ENCODE measurements around the gene IQCF6. TPM values are rescaled to one million over a fixed set of nuclear protein-coding genes. Genes with fewer than 3 reads are reported as not detected.

IQCF6 gene
- total RNA-seq, 1 donor from 2014 or later, result not detected

GRCh38 chr3:51735950-51736349 lies 43.1 kb downstream of the IQCF6 start:
- Mint-ChIP-seq H3K4me3 (no peak overlapping the region), H3K36me3 (ENCODE audit: low read depth) (no peaks in the 10 kb centered on the region), H3K4me1 (no peaks in the 10 kb centered on the region), H3K9me3 (no peaks in the 10 kb centered on the region), H3K27me3 (peaks cover 45% of the 10 kb centered on the region), H3K27ac (no peak overlapping the region)
- POLR2A ChIA-PET, result interaction anchor here (0.6 kb wide), 1 partner anchor 255 kb away, joined by 4 read pairs; no protein-coding TSS in a partner anchor
- intact Hi-C loops (cut with micrococcal nuclease), result no loop called here
- no peak for DNase-seq
- no peak for TF ChIP-seq CTCF (IDR thresholded peaks at IDR 0.05)
- CTCF ChIA-PET, result no interaction called here
- ATAC-seq (ENCODE audit: low read depth), result no peak

GRCh38 chr3:51735039-51735438 lies 44.0 kb downstream of the IQCF6 start:
- H3K9me3 Mint-ChIP-seq, result no peaks in the 10 kb centered on the region
- DNase-seq (no peak), ATAC-seq (ENCODE audit: low read depth) (no peak)
- CTCF ChIA-PET, result no interaction called here
- H3K4me1 Mint-ChIP-seq, result no peaks in the 10 kb centered on the region
- H3K36me3 Mint-ChIP-seq (ENCODE audit: low read depth), result no peaks in the 10 kb centered on the region
- POLR2A ChIA-PET, result interaction anchor here (0.5 to 0.6 kb wide), 3 partner anchors 80 to 975 kb away, joined by 3 to 4 read pairs (median 3); no protein-coding TSS in a partner anchor
- intact Hi-C loops (cut with micrococcal nuclease), result no loop called here
- H3K27me3 Mint-ChIP-seq, result peaks cover 40% of the 10 kb centered on the region
- H3K27ac Mint-ChIP-seq, result no peak overlapping the region
- TF ChIP-seq CTCF (IDR thresholded peaks at IDR 0.05), result no peak
- H3K4me3 Mint-ChIP-seq, result no peak overlapping the region

GRCh38 chr3:51734572-51734907 lies 44.5 kb downstream of the IQCF6 start:
- TF ChIP-seq CTCF (IDR thresholded peaks at IDR 0.05), result no peak
- no peaks in the 10 kb centered on the region for H3K4me1 Mint-ChIP-seq
- CTCF ChIA-PET, result no interaction called here
- peaks cover 37% of the 10 kb centered on the region for H3K27me3 Mint-ChIP-seq
- no peak overlapping the region for H3K4me3 Mint-ChIP-seq
- no peaks in the 10 kb centered on the region for H3K36me3 Mint-ChIP-seq (ENCODE audit: low read depth)
- intact Hi-C loops (cut with micrococcal nuclease), result no loop called here
- no peaks in the 10 kb centered on the region for H3K9me3 Mint-ChIP-seq
- H3K27ac Mint-ChIP-seq, result no peak overlapping the region
- no peak for DNase-seq
- POLR2A ChIA-PET, result interaction anchor here (0.5 kb wide), 1 partner anchor 975 kb away, joined by 3 read pairs; no protein-coding TSS in a partner anchor
- ATAC-seq (ENCODE audit: low read depth), result no peak

GRCh38 chr3:51733859-51734571 lies 45.0 kb downstream of the IQCF6 start:
- ATAC-seq (ENCODE audit: low read depth), result no peak
- Mint-ChIP-seq H3K27ac (no peak overlapping the region), H3K4me1 (no peaks in the 10 kb centered on the region), H3K4me3 (no peak overlapping the region), H3K27me3 (peaks cover 34% of the 10 kb centered on the region), H3K36me3 (ENCODE audit: low read depth) (no peaks in the 10 kb centered on the region), H3K9me3 (no peaks in the 10 kb centered on the region)
- intact Hi-C loops (cut with micrococcal nuclease), result no loop called here
- POLR2A ChIA-PET, result no interaction called here
- CTCF ChIA-PET, result no interaction called here
- TF ChIP-seq CTCF (IDR thresholded peaks at IDR 0.05), result no peak
- no peak for DNase-seq

DNA sequence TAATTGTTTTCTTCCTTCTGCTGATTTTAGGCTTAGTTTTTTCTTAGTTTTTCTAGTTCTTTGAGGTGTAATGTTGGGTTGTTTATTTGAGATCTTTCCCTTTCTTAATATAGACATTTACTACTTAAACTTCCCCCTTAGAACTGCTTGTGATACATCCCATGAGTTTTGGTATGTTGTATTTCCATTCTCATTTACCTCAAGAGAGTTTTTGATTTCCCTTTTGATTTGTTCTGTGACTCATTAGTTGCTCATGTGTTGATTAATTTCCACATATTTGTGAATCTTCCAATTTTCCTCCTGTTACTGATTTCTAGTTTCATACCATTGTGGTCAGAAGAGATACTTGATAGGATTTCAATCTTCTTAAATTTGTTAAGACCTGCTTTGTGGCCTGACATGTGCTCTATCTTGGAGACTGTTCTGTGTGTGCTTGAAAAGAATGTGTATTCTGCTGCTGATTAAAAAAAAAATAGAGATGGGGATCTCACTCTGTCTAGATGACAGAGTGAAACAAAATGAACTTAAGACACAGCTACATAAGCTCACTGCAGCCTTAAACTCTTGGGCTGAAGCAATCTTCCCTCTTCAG lies 49.9 kb downstream of the IQCF6 start:
- CTCF ChIA-PET, result interaction anchor here (0.6 kb wide), 1 partner anchor 323 kb away, joined by 3 read pairs; no protein-coding TSS in a partner anchor
- no peak for TF ChIP-seq CTCF (IDR thresholded peaks at IDR 0.05)
- H3K4me1 Mint-ChIP-seq, result no peaks in the 10 kb centered on the region
- no peak overlapping the region for H3K27ac Mint-ChIP-seq
- H3K27me3 Mint-ChIP-seq, result peaks cover 6% of the 10 kb centered on the region
- no peak for DNase-seq
- H3K36me3 Mint-ChIP-seq (ENCODE audit: low read depth), result no peaks in the 10 kb centered on the region
- no peaks in the 10 kb centered on the region for H3K9me3 Mint-ChIP-seq
- no peak overlapping the region for H3K4me3 Mint-ChIP-seq
- POLR2A ChIA-PET, result no interaction called here
- no peak for ATAC-seq (ENCODE audit: low read depth)
- intact Hi-C loops (cut with micrococcal nuclease), result no loop called here

Other genes starting within 250 kb of the IQCF6 start
- gene RAD54L2, start 240.5 kb downstream of the IQCF6 start, total RNA-seq, result 34.3 and 39.3 TPM in 2 replicates
- 24.1 and 24.4 TPM in 2 replicates for gene TEX264, start 108.0 kb downstream of the IQCF6 start, total RNA-seq
- 0.58 and 1.4 TPM in 2 replicates for gene GRM2, start 72.2 kb downstream of the IQCF6 start, total RNA-seq
- not detected in 2 replicates for gene IQCF2, start 82.4 kb upstream of the IQCF6 start, total RNA-seq
- gene IQCF5, start 96.4 kb upstream of the IQCF6 start, total RNA-seq, result not detected in 2 replicates
- not detected in 2 replicates for gene IQCF1, start 124.1 kb upstream of the IQCF6 start, total RNA-seq
- 30.7 and 32.4 TPM in 2 replicates for gene RRP9, start 162.7 kb upstream of the IQCF6 start, total RNA-seq
- 9.7 and 12.7 TPM in 2 replicates for gene PARP3, start 163.1 kb upstream of the IQCF6 start, total RNA-seq
- gene GPR62, start 176.1 kb upstream of the IQCF6 start, total RNA-seq, result not detected in 2 replicates
- gene PCBP4, start 188.2 kb upstream of the IQCF6 start, total RNA-seq, result 10.3 and 11.0 TPM in 2 replicates
- 51.6 and 55.6 TPM in 2 replicates for gene ABHD14B, start 194.8 kb upstream of the IQCF6 start, total RNA-seq
- 5.1 and 5.2 TPM in 2 replicates for gene ABHD14A, start 195.8 kb upstream of the IQCF6 start, total RNA-seq
- 24.9 and 26.7 TPM in 2 replicates for gene ACY1, start 204.3 kb upstream of the IQCF6 start, total RNA-seq
- 1,884 and 2,140 TPM in 2 replicates for gene RPL29, start 216.7 kb upstream of the IQCF6 start, total RNA-seq